Posterior cingulate gyrus (tissue), 11 donors: ENCODE results near the gene C1orf210.

Experiments used
- DNase-seq, 10 donors: peaks; one replicate each; pipeline versions ENCODE4 v3.0.0 to v3.0.0-alpha.2; 2020 to 2021; ENCODE audit warnings: mixed read lengths in 3 of 10
- intact Hi-C: fragments of 100-400 bp; cut with DNase I; formaldehyde crosslinking; loops from one replicate; pipeline ENCODE4 v1.15.1; 2023

Gene C1orf210

DNA sequence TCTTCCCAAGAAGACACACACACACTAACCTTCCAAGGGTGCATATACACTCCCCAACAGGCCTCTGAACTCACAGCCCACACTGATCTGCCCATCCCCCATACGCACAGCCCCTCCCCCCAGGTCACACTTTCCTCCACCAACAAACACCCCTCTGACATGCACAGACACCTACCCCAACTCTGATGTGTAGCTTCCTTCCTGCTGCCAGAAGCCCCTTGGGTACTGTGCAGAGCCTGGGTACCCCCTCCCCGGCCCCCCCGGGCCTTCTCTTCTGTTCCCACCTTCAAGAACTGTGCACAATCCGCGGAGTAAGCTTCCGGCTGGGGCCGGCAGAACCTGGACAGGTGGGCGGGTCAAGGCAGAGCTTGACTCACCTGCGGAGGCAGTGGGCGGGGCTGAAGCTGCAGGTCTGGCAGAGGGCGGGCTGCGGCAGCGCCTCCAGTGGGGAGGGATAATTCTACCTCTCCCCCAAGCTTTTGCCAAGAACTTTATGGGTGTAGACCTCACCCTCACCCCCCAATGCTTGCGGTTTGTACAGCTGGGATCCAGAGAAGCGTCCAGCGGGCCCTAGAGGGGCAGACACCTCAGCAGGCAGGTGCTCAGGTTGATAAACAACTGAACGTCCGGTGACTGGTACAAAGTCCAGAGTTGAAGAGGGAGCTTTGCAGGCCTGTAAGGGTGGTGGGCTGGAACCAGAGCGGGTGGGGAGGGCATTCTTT, at the start of gene C1orf210:
Gene C1orf210, minus strand, starts transcription at position 313 of the 722 bp plus-strand sequence. CDS start 2,311 bp downstream, outside the sequence.
- intact Hi-C loops = no loop called here
- peak in 2 of 10 donors; percentile 35 to 47 for DNase-seq

DNA sequence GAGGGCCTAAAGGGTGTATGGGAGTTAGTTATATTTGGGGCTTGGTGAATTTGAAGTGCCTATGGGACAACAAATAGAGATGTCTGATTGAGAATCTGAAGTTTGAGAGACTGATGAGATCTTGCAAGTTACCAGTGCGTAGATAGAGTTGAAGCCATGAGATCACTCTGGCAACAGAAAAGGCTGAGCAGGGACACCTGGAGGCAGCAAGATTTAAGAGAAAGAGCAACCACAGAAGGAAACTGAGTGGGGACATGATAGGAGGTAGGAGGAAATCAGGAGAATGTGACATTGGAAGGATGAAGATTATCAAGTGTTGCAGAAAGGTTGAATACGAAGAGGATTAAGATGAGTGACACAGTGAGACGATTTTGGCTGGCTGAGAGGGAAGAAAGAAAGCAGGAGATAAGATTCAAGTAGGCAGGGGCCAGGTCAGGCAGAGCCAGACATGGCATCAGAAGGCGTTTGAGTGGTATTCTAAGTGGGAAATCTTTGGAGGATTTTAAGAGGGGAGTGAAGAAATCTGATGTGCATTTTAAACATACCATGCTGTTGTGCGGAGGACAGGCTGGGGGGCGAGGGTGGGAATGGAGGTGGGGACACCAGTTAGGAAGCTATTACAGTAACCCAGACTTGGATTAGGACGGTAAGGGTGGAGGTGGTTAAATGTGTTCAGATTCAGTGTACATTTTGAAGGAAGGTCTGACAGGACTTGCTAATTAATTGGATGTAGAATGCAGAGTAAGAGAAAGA, 49.2 kb upstream of the C1orf210 start:
- intact Hi-C loops = no loop called here
- DNase-seq = no peak

DNA sequence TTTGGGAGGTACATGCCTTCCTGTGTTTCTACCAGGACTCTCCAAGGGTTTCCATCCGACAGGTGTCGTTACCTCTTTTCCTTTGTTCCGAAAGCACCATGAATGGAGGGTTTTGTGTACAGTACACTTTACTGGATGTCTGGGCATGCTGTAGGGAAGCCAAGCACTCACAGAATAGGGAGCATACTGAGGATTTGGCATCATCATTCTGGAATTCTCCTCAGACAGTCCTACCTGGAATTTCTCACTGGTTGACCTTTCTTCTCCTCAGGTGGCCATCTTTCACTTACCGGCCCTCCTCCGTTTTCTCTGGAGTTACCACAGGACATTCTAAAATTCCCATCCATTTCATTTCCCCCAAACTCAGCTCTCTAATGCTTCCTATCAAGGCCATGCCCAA, 46.3 kb upstream of the C1orf210 start:
- intact Hi-C loops = no loop called here
- DNase-seq = no peak

DNA sequence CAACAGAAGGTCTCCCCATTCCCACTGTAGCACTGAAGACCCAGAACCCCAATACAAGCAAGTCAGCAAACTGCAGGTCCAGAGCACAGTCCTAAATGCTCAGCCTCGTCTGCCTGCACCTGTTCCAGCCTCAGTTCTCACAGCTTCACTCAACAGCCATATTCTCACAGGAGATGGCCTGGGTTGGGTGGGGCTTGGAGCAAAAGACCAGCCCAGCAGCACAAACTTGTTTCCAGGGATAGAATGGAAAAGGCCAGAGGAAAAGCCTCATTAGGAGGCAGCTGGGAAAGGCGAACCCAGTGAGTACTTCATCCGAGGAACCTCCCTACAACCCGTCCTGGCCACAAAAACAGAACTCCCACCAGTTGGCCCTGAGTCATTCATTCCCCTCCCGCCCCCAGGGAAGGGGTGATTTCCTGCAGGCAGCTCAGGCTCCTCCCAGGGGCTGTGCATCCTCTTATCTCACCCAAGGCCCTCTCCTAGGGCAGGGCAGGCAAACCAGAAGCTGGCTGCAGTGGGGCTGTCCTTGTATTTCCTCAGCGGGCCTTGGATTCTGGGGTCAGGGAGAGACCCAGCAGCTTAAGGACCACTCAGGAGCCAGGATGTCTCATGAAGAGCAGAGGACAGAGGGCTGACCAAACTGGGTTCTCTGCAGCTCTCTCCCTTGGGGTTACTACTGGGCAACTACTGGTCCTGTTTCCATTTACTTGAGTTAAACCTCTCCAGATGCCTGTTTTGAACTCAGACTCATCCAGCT, 44.8 kb upstream of the C1orf210 start:
- intact Hi-C loops = no loop called here
- DNase-seq = peak in 1 of 10 donors; percentile 55

DNA sequence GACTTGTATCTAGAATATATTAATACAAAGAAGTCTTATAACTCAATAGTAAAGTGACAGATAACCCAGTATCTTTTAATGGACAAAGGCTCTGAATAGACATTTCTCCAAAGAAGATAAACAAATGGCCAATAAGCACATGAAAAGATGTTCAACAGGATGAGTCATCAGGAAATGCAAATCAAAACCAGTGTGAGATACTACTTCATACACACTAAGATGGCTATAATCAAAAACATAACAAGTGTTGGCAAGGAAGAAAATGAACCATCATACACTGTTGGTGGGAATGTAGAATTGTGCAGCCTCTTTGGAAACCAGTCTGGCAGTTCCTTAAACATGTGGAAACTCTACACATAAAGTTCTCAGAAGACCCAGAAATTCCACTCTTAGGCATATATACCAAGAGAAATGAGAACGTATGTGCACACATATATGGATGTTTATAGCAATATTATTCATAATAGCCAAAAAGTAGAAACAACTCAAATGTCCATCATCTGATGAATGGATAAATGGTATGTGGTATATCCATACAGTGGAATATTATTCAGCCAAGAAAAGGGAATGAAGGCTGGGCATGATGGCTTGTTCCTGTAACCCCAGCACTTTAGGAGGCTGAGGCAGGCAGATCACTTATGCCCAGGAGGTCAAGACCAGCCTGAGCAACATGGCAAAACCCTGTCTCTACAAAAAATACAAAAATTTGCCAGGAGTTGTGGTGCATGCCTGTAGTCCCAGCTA, 42.3 kb upstream of the C1orf210 start:
- DNase-seq = no peak
- intact Hi-C loops = no loop called here

DNA sequence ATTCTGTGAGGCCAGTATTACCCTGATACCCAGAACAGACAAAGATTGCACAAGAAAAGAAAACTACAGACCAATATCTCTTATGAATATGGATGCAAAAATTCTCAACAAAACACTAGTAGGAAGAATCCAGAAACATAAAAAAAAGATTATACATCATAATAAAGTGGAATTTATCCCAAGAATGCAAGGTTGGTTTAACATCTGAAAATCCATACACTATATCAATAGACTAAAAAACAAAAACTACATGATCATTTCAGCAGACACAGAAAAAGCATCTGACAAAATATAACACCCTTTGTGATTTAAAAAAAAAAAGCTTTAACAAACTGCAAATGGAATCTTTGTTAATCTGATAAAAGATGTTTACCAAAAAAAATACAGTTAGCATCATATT, 40.0 kb upstream of the C1orf210 start:
- no peak for DNase-seq
- intact Hi-C loops = no loop called here

DNA sequence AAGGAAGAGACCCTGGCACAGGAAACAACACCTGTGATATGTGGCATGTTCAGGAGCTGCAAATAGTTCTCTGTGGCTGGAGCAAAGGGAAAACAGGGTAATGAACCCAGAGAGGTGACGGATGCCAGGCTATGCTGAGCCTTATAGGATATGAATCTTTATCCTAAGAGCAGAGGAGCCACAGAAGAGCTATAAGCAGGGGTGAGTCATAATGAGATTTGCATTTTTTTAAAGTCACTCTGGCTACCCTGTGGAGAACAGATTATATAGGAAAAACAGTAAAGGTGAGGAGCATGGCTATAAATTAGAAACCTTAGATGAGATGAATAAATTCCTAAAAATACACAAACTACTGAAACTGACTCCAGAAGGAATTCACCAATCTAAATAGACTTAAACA, 39.4 kb upstream of the C1orf210 start:
- intact Hi-C loops = no loop called here
- no peak for DNase-seq

DNA sequence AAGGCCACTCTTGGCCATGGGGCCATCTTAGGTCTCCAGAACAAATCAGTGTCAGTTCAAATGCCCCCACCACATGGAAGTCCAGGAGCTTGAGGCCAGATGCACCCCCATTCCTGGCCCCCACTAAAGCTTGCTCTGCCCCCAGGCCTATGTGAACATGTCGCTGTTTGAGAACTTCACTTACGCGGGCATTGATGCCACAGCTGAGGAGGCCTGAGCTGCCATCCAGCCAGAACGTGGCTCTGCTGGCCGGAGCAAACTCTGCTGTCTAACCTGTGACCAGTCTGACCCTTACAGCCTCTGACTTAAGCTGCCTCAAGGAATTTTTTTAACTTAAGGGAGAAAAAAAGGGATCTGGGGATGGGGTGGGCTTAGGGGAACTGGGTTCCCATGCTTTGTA, 37.1 kb upstream of the C1orf210 start:
- intact Hi-C loops = no loop called here
- peak in 2 of 10 donors; percentile 19 to 61 for DNase-seq

DNA sequence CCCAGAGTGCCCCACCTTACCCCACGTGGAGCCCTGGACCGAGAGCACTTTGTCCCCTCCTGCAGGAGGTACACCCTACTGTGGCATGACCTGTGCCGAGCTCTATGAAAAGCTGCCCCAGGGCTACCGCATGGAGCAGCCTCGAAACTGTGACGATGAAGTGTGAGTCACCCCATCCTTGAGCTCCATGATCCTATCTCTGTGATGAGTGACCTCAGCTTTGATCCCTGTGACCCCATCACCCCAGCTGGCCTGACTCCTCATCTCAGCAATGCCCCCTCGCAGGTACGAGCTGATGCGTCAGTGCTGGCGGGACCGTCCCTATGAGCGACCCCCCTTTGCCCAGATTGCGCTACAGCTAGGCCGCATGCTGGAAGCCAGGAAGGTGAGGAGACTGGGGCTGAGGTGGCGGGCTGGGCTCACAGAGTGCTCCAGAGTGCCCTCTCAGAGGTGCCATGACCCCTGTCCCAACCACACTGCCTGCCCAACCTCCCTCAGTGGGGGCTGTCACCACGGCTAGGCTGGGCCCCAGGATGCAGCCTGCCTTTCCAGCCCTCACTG, 36.0 kb upstream of the C1orf210 start:
- peak in 2 of 10 donors; percentile 55 to 72 for DNase-seq
- intact Hi-C loops = no loop called here

DNA sequence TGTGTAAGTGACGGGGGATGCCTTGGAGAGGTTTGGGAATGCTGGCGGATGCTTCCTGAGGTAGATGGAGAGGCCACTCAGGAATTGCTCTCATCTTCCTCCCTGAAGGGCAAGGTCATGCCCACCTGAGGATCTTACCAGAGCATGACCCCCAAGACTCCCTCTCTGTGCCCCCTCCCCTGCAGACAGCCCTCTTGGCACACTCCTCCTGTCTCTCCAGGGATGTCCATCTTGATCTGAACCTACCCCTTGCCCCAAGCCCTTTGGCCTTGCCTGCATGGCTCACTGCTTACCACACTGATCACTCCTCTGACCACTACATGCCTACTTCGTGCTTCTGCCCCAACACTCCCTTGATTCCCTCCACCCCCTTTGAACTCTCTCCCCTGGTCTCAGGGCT, 34.4 kb upstream of the C1orf210 start:
- peak in 1 of 10 donors; percentile 30 for DNase-seq

DNA sequence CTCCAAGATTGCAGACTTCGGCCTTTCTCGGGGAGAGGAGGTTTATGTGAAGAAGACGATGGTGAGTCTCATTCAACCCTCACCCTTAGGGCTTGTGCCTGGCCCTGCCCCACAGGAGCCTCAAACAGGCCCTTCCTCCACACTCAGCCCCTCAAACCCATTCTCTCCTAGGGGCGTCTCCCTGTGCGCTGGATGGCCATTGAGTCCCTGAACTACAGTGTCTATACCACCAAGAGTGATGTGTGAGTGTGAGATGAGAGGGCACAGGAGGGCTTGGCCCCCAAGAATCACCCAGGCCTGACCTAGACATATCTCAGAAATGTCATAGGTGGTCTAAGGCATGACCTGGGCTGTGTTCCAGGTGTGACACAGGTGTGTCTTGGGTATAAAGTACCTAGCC, 33.9 kb upstream of the C1orf210 start:
- intact Hi-C loops = no loop called here
- DNase-seq = peak in 1 of 10 donors; percentile 53

More for the DNA sequence above, 34.4 kb upstream of the C1orf210 start:
- intact Hi-C loops = no loop called here

DNA sequence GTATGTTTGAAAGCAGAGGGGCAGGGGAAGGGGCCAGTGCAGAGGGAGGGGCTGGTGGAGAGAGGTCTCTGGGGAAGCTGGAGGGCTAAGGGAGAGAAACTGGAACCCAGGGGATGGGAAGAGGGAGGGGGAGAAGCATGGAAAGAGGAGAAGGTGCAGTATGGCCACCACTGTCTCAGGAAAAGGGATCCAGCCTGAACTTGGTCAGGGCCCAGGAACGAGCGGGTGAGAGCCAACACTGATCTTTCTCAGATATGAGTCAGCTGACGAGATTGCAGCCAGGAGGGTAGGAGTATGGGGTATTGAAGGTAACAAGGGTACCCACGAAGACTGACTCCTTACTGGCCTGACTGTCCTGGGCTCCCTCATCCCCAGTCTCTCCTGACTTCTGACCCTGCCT, 33.5 kb upstream of the C1orf210 start:
- intact Hi-C loops = no loop called here
- DNase-seq = peak in 3 of 10 donors; percentile 31 to 68 (median 48)

DNA sequence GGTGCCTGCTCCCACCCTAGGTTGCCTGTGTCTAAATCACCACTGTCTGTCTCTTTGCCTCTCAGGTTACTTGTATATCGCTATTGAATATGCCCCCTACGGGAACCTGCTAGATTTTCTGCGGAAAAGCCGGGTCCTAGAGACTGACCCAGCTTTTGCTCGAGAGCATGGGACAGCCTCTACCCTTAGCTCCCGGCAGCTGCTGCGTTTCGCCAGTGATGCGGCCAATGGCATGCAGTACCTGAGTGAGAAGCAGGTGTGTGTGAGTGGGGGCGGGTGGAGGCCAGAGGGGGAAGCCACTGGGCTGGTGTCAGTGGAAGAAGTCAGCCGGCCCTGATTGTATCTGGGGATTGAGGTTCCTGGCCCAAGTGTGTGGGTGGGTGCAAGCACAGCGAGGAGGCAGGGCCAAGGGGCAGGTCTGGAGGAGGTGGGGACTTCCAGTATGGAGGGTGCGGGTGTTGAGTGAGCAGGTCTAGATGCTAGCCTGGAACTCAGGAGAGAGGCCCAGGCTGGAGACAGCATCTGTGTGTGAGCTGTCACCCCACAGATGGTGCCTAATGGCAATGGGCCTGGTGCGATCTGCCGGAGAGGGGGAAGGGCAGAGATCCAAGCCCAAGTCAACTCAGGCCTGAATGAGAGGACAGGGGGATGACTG, 32.6 kb upstream of the C1orf210 start:
- intact Hi-C loops = no loop called here
- peak; percentile 33 to 96 (median 74) for DNase-seq

DNA sequence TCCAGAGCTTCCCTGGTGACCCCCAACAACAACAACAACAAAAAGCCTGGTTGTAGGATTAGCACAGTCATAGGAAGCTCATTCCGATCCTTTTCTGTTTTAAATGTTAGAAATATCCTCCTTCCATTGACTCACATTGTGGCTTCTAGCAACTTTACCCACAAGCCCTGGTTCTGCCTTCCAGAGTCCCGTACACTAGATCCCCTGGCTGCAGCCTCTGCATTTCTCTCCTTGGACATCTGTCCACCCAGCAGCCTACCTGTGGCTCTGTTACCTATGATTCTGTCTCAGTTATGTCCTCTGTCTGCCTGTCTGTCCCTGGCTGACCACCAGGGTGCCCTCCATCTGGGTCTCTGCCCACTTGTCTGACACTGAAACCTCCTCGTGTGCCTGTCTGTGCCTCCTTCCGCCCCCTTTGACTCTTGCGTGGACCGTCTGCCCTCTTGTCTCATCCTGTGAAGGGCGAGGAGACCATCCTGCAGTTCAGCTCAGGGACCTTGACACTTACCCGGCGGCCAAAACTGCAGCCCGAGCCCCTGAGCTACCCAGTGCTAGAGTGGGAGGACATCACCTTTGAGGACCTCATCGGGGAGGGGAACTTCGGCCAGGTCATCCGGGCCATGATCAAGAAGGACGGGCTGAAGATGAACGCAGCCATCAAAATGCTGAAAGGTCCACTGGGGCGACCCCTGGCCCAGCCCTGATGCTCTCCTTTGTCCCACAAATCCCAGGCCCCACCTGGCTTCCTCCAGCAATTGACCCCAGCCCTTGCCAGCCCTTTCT, 31.5 kb upstream of the C1orf210 start:
- intact Hi-C loops = no loop called here

DNA sequence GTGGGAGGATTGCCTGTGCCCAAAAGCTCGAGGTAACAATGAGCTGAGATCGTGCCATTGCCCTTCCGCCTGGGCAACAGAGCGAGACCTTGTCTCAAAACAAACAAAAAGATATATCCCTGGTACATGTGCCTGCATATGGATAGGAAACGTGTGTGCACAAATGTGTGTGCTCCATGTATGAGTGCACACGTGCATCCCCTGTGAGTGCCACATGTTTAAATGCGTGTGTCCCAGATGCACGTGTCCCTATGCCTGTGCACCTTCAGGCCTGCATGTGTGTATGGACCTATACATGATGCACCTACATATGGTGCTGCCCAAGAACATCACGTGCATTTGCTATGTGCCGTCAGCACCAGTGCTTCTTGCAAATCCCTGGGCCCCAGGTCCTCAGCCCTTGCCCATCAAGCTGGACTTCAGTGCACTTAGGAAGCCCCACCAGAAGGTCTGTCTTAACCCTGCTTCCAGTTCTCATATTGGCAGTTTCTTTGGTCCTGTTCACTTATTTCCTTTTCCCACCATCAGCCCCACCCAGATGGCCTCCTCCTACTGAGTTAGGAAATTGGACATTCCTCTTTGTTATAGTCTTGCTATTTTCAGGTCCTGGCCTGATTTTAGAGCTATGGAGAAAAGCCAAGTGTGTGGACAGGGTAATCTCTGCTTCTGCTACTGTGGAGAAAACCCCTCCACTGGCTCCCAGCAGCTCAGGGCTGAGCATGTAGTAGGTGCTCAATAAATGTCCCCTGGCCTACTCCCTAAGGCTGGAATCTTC, 30.8 kb upstream of the C1orf210 start:
- DNase-seq = peak in 3 of 10 donors; percentile 31 to 70 (median 50)
- intact Hi-C loops = no loop called here

More for the DNA sequence above, 31.5 kb upstream of the C1orf210 start:
- DNase-seq = peak in 3 of 10 donors; percentile 39 to 75 (median 71)

DNA sequence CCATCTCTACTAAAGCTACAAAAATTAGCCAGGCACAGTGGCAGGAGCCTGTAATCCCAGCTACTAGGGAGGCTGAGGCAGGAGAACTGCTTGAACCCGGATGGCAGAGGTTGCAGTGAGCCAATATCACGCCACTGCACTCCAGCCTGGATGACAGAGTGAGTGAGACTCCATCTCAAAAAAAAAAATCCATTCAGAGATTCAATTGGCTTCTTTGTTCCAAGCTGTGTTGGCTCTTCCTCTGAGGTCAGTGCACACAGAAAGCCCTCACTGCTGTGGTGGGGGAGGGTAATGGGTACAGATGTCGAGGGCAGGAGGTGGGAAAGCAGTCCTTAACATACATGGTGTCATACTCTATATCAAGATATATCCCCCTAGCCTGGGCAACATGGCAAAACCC, 30.1 kb upstream of the C1orf210 start:
- DNase-seq = peak in 7 of 10 donors; percentile 25 to 84 (median 45)
- intact Hi-C loops = no loop called here

DNA sequence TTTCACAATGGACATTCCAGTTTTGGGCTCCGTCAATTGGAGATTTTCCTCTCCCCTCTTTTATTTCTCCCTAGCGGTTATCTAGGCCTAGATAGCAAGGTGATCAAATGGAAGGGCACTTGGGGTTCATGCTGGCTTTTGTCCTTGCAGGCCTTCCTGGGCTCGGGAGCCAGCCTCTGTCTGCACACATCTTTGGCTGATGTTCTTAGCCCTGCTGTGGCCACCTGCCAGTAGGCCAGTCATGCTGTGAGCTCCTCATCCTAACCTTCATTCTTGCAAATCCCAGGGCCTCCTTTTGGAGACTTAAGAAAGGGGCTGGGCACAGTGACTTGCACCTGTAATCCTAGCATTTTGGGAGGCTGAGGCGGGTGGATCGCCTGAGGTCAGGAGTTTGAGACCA, 28.9 kb upstream of the C1orf210 start:
- DNase-seq = peak in 3 of 10 donors; percentile 43 to 74 (median 58)
- intact Hi-C loops = no loop called here

DNA sequence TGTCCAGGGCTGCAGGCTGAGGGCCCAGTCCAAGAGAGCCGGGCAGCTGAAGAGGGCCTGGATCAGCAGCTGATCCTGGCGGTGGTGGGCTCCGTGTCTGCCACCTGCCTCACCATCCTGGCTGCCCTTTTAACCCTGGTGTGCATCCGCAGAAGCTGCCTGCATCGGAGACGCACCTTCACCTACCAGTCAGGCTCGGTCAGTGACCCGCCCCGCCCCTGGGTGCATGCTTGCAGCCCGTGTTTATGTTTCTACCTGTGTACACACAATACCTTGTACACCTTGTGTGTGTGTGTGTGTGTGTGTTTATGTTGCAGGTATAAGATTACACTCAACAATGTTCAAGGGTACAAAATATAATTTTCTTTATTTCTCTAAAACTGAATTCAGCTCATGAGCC, 28.4 kb upstream of the C1orf210 start:
- intact Hi-C loops = no loop called here
- DNase-seq = peak in 3 of 10 donors; percentile 57 to 62 (median 57)
